HG02852 (cell line): ENCODE measurements around the gene SPATA4.

ENCODE experiments used
- ATAC-seq: cut with Tn5 transposase; IDR thresholded peaks from one replicate; pipeline ENCODE4 v1.9.1; 2021; ENCODE audit warnings: mild to moderate bottlenecking, moderate library complexity; ENCODE audit not compliant: unreplicated experiment

The SPATA4 gene

GRCh38 chr4:176189891-176190795, 5.2 kb downstream of the SPATA4 start:
- ATAC-seq: no peak

GRCh38 chr4:176188654-176189053, 6.7 kb downstream of the SPATA4 start:
- no peak for ATAC-seq

DNA sequence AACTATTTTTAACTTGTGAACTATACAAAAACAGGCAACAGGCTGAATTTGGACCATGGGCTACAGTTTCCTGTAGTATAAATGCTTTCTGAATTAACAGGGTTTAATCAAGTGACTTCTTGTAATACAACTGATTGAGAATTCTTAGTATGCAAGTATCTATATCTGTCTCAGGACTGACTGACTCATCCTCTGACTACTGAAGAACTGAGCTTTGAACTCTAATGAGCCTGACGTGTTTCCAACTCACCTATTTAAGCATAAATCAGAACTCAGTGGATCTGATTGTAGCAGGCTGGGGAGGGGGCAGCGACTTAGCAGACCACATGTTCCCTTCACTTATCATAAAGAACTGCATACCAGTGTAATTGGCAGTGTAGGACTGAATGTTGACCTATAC, 7.8 kb downstream of the SPATA4 start:
- ATAC-seq: no peak

DNA sequence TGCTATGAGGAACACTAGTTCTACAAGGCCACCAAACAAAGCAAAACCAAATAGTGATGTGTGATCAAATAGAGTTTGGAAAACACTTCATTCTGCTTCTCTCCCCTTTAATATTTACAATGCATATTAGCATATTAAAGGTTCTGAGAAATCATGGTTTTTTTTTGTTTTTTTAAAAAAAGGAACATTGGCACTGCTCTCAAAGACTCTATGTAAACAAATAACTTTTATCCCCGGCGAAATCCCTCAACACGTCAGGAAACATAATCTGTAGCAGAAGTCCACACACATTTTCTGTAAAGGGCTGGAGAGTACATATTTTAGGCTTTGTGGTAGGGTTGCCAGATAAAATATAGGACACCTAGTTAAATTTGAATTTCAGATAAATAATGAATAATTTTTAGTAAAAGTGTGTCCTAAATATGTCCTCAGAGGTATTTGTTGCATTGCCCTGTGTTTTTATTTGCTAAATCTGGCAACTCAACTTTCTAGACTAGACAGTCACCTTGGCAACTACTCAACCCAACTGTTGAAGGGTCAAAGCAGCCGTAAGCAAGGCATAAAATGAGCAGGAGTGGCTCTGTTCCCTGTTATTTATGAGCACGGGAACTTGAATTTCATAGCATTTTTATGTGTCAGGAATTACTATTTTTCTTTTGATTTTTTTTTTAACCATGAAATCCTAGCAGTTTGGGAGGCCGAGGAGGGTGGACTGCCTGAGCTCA, 8.6 kb downstream of the SPATA4 start:
- ATAC-seq: no peak

DNA sequence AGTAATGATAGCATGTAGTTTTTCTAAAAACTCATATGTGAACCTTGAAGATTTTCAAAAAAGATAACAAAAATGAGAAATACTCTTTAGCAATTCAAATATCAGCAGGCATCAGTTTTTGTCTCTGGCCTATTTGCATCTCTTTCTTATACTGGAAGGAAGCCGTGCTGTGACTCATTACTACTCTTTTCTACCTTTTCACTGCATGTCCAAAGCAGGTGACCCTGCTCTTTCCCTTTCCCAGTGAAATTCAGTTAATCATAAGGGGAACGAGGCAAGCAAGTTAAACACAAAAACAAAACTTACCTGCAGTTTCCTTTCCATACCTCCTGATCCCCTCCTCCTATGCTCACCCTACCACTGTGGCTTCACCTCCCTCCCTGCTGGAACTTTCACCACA, 9.3 kb downstream of the SPATA4 start:
- ATAC-seq: no peak

DNA sequence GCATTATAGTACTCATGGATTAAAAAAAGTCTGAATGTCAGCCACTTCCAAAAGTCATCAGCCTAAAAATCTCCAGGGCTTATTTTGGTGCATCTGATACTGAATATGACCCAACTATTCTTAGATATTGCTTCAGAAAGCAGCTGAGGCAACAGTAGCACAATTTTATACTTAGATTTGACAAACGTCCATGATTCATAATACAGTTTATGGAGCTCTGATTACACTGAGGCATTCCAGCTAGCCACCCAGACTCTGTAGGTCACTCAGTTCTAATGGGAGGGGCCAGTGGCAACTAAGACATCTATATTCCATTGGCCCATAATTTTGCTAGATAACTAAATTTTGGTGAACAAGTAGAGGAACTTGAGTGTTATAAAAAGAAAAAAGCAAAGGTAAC, 10.3 kb downstream of the SPATA4 start:
- no peak for ATAC-seq

GRCh38 chr4:176163041-176163440, 32.3 kb downstream of the SPATA4 start:
- no peak for ATAC-seq

DNA sequence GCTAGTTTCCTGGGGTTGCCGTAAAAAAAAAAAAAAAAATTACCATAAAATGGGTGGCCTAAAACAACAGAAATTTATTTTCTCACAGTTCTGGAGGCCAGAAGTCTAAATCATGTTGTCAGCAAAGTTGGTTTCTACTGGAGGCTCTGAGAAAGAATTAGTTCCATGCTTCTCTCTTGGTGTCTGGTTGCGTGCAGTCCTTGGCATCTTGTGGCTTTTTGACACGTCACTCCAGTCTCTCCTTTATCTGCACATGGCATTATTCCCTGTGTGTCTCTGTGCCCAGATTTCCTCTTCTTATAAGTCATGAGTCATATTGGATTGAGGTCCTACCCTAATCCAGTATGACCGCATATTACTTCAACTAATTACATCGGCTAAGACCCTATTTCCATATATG, 38.7 kb downstream of the SPATA4 start:
- ATAC-seq: no peak

DNA sequence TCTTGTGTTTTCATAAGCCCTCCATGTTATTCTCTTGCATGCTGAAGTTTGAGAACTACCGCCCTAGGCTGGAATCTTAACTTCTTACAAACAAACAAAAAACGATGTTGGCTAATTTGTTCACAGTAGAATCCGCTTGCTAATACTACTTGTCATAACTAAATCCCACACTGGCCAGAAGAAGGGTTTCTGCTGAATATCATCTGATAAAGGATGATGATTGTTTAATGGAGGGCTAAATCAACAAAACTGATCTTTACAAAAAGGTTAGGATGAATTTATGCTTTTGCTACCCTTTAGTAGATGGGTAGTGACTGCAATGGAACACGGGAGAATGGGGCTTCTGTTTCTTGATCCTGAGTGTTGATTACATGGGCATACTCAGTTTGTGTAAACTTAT, 42.3 kb downstream of the SPATA4 start:
- ATAC-seq: no peak

- no peak for ATAC-seq
Observed at GRCh38 chr4:176150704-176151103, 44.7 kb downstream of the SPATA4 start.

- ATAC-seq: peak; percentile 56
Observed at GRCh38 chr4:176150356-176150682, 45.1 kb downstream of the SPATA4 start.

GRCh38 chr4:176149680-176150355, 45.6 kb downstream of the SPATA4 start:
- no peak for ATAC-seq

DNA sequence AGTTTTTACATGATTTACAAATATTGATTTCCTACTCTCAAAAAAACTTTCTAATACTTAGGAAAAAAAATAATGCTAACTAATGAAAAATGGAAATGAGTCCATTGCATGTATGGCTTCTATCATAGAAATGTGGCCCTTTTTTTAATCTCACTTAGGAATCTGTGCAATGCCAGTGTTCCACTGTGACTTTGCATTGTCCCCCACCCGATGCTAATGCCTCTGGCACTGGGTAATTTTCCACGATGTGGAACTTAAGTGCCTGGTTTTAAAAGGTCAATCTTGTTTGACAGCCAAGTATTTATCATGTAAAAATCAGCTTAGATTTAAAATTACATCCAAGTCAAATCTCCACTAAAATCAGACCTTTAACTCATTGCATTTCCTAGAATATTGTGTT, 53.1 kb downstream of the SPATA4 start:
- ATAC-seq: no peak

GRCh38 chr4:176139518-176139917, 55.9 kb downstream of the SPATA4 start:
- ATAC-seq: no peak

DNA sequence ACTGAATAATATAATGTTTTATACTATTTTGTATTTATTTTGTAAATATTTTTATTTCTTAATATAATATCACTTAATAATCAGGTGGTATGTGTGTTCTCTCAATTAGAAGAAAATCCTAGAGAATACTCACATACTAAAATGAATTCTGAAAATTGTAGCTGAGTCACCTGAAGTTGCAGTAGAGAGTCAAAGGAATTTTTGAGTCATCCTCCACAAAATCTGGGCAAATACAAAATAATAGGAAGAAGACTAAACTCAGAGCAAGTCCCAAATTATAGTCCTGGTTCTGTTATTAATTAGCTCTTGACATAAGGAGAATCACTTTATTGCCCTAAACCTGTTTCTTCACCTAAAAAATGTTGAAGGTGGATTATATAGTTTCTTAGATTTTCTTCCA, 57.8 kb downstream of the SPATA4 start:
- no peak for ATAC-seq

- peak; percentile 60 for ATAC-seq
Observed at GRCh38 chr4:176134670-176135069, 60.7 kb downstream of the SPATA4 start.
